HG02885 (cell line): ENCODE results near the gene ADAP1.
"Not testable (repeated sequence)": the region's sequence is repeated elsewhere in the genome, so short reads cannot be mapped to it uniquely, and the experiment has no call there.

Source experiments
- ATAC-seq: cut with Tn5 transposase; IDR thresholded peaks from one replicate; pipeline ENCODE4 v1.9.1; 2021; ENCODE audit warnings: mild to moderate bottlenecking; ENCODE audit not compliant: unreplicated experiment, poor library complexity

Gene ADAP1

GRCh38 chr7:925601-926000 is 28.9 kb downstream of the ADAP1 start:
- no peak for ATAC-seq

- ATAC-seq: peak; percentile 53
Observed at GRCh38 chr7:924541-925231, 29.8 kb downstream of the ADAP1 start.

DNA sequence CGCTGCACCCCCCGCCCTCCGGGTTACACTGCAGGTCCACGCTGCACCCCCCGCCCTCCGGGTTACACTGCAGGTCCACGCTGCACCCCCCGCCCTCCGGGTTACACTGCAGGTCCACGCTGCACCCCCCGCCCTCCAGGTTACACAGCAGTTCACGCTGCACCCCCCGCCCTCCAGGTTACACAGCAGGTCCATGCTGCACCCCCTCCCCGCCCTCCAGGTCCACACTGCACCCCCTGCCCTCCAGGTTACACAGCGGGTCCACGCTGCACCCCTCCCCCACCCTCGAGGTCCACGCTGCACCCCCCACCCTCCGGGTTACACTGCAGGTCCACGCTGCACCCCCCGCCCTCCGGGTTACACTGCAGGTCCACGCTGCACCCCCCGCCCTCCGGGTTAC is 30.4 kb downstream of the ADAP1 start:
- not testable (repeated sequence) for ATAC-seq

DNA sequence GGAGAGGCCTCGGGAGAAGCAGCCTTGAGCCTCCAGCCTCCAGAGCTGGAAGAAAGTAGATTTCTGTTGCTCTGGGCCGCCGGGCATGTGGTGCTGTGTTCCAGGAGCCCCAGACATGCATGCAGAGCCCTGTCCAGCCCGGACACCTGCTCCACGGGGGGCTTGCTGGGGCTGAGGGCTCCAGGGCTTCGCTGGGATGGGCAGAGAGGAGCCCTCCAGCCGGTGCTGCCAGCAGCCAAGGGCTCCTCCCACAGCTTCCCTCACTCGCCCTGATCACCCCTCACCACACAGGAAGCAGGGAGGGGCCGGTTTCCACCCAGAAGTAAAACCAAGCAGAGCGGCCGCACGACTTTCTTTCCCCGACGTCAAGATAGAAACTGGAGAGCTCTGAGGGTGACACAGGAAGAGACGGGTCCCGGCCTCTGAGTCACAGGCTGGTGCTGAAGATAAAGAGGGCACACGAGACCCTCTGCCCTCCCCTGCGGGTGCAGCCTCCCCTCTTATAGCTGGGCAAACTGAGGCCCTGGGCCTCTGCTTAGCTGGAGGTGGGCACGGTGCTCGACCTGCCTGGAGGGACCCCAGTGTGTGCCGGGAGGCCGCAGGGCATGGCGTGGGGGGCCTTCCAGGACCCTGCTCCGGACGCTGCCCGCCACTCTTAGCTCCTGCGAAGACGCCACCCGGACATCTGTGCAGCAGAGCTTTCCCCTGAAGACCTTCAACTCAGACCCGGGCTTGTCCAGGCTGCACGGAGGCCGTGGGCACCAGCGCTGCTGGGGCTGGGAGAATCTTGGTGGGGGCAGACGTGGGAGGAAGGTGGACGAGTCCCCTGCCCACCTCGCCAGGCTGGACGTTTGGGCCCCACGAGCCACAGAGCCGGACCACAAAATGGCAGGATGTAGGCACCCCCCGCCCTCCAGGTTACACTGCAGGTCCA is 31.1 kb downstream of the ADAP1 start:
- ATAC-seq: peak; percentile 83

- ATAC-seq: peak; percentile 3
Observed at GRCh38 chr7:922334-923107, 32.0 kb downstream of the ADAP1 start.

- no peak for ATAC-seq
Observed at GRCh38 chr7:921581-922333, 32.7 kb downstream of the ADAP1 start.

- ATAC-seq: no peak
Observed at GRCh38 chr7:921071-921461, 33.4 kb downstream of the ADAP1 start.

GRCh38 chr7:920351-921070 is 34.0 kb downstream of the ADAP1 start:
- no peak for ATAC-seq

- no peak for ATAC-seq
Observed at GRCh38 chr7:919924-920341, 34.5 kb downstream of the ADAP1 start.

- no peak for ATAC-seq
Observed at GRCh38 chr7:919114-919442, 35.4 kb downstream of the ADAP1 start.

DNA sequence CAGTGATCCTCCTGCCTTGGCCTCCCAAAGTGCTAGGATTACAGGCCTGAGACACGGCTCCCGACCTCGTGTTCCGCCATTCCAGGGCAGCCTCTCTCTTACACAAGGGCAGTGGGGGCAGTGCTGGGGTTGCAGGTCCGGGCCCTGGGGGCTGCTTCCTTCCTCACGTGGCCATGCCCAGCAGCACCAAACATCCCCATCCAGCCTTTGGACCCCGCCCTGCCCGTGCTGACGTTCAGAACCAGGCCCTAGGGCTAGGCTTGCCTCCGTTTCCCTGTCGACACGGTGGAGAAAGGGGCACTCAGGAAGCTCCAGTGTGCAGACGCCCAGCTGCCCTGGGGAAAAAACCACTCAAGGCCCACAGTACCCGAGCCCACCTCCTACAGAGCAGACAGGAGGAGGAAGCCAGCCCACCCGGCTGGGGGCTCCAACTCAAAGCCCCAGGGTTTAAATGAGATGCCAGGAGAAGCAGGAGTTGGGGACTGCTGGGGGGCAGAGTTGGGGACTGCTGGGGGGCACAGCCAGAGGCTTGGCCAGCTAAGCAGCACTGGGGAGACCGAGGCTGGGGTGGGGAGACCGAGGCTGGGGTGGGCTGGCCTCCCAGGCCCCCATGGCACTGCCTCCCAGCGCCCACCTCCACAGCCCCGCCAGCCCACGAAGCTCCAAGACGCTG is 35.9 kb downstream of the ADAP1 start:
- ATAC-seq: no peak

DNA sequence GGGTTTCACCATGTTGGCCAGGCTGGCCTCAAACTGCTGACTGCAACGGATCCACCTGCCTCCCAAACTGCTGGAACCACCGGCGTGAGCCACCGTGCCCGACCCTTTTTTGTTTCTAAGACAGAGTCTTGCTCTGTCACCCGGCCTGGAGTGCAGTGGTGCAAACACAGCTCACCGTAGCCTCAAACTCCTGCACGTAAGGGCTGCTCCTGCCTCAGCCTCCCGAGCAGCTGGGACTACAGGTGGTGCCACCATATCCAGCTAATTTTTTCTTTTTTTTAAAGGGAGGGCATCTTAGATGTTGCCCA is 36.4 kb downstream of the ADAP1 start:
- no peak for ATAC-seq

GRCh38 chr7:917255-918117 is 37.0 kb downstream of the ADAP1 start:
- no peak for ATAC-seq

DNA sequence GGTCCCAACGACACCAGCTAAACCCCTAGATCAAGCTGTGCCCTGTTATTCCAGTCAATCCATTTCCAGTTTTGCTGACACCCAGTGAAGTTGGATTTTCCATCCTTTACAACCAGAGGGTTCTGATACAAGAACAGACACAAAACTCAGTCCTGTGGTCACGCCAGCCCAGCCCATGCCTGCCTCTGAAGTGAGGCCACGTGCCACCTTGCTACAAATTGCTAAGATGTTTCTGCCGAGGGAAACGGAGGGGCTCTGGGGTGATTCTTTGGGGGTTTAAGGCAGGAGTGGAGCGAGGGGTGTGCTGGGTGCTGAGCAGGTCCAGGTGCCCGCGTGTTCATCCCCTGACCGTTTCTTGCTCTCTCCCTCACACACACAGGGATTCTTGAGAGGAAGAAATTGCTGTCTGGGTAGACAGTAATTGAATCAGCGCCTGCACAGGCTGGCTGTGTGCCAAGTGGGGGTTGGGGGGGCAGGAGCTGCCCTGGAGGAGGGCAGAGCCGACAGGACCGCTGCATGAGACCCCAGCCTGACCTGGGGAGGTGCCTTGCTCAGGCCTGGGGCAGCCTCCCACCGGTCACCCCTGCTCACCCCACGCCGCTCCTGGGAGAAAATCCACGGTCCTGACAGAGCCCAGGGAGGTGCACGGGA is 38.1 kb downstream of the ADAP1 start:
- no peak for ATAC-seq

- ATAC-seq: no peak
Observed at GRCh38 chr7:915291-916218, 38.9 kb downstream of the ADAP1 start.

DNA sequence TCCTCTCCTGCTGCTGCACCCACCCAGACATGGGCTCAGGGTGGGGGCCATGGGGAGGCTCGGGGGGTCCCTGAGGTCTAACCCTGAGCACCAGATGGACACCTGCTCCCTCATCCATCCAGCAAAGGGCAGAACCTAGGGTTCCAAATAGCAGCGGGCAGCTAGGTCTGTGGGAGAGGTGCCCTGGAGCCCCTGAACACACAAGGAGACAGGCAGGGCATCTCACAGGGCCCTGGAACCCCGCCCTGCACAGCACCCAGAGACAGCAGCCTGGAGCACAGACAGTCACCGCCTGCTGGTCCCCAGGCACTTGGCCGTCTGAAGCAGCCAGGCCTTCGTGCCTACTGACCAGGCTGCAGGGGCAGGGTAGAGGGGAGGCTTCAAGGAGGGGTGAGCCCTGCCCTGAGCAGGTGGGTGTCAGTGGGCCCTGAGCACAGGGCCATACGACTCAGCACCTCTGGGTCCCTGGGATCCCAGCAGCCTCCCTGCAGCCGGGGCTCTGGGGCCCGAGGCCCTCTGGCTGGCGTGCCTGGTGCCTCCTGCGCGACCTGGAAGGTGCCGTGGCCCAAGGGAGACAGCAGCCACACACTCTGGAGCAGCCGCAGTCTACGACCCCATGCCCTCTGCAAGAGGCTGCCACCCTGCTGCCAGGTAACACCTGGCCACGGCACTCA is 39.8 kb downstream of the ADAP1 start:
- no peak for ATAC-seq
